ENCODE data around the gene CEP162. TPM values are rescaled to one million over a fixed set of nuclear protein-coding genes. Genes with fewer than 3 reads are reported as not detected.
"Not testable (repeated sequence)": the region's sequence is repeated elsewhere in the genome, so short reads cannot be mapped to it uniquely, and the experiment has no call there.

Gene CEP162
- total RNA-seq, 2 donors from 2014 or later, result 6.9 to 9.8 TPM

GRCh38 chr6:84164328-84164727, 63.1 kb downstream of the CEP162 start:
- not testable (repeated sequence) for H3K4me3 Mint-ChIP-seq; H3K9me3 Mint-ChIP-seq; H3K27me3 Mint-ChIP-seq; H3K27ac Mint-ChIP-seq; ATAC-seq; H3K4me1 Mint-ChIP-seq (ENCODE audit: low read depth in 2 of 2); DNase-seq (ENCODE audit: low spot score)
- peaks cover 17% of the 10 kb centered on the region for H3K36me3 Mint-ChIP-seq

- Mint-ChIP-seq H3K36me3 (peaks cover 17% of the 10 kb centered on the region), H3K27me3 (no peaks in the 10 kb centered on the region), H3K27ac (no peak overlapping the region), H3K4me3 (no peak overlapping the region), H3K4me1 (ENCODE audit: low read depth in 2 of 2) (no peaks in the 10 kb centered on the region), H3K9me3 (no peaks in the 10 kb centered on the region)
- DNase-seq (ENCODE audit: low spot score) (no peak), ATAC-seq (no peak)
Measured at GRCh38 chr6:84161190-84161589, 66.3 kb downstream of the CEP162 start.

GRCh38 chr6:84156306-84156705, 71.1 kb downstream of the CEP162 start:
- H3K27ac Mint-ChIP-seq, result no peak overlapping the region
- ATAC-seq (no peak), DNase-seq (ENCODE audit: low spot score) (no peak)
- no peaks in the 10 kb centered on the region for H3K4me1 Mint-ChIP-seq (ENCODE audit: low read depth in 2 of 2)
- H3K9me3 Mint-ChIP-seq, result no peaks in the 10 kb centered on the region
- peaks cover 32% of the 10 kb centered on the region for H3K36me3 Mint-ChIP-seq
- no peaks in the 10 kb centered on the region for H3K27me3 Mint-ChIP-seq
- no peak overlapping the region for H3K4me3 Mint-ChIP-seq

GRCh38 chr6:84151669-84152068, 75.8 kb downstream of the CEP162 start:
- DNase-seq (ENCODE audit: low spot score), result no peak
- Mint-ChIP-seq H3K4me1 (ENCODE audit: low read depth in 2 of 2) (peaks cover 0 to 6% of the 10 kb centered on the region in 2 donors), H3K9me3 (no peaks in the 10 kb centered on the region), H3K27me3 (no peaks in the 10 kb centered on the region), H3K27ac (no peak overlapping the region), H3K36me3 (peaks cover 35% of the 10 kb centered on the region), H3K4me3 (no peak overlapping the region)
- ATAC-seq, result no peak

- peaks cover 0 to 6% of the 10 kb centered on the region in 2 donors for H3K4me1 Mint-ChIP-seq (ENCODE audit: low read depth in 2 of 2)
- no peaks in the 10 kb centered on the region for H3K9me3 Mint-ChIP-seq
- H3K27ac Mint-ChIP-seq, result no peak overlapping the region
- no peak for DNase-seq (ENCODE audit: low spot score)
- no peak overlapping the region for H3K4me3 Mint-ChIP-seq
- no peaks in the 10 kb centered on the region for H3K27me3 Mint-ChIP-seq
- peaks cover 41% of the 10 kb centered on the region for H3K36me3 Mint-ChIP-seq
- peak in 1 of 2 donors; percentile 67 for ATAC-seq
Measured at GRCh38 chr6:84150705-84151104, 76.7 kb downstream of the CEP162 start.

- Mint-ChIP-seq H3K4me1 (ENCODE audit: low read depth in 2 of 2) (no peaks in the 10 kb centered on the region), H3K27ac (no peak overlapping the region), H3K4me3 (no peak overlapping the region), H3K36me3 (peaks cover 9% of the 10 kb centered on the region), H3K27me3 (no peaks in the 10 kb centered on the region), H3K9me3 (no peaks in the 10 kb centered on the region)
- ATAC-seq (no peak), DNase-seq (ENCODE audit: low spot score) (no peak)
Measured at GRCh38 chr6:84141521-84141920, 85.9 kb downstream of the CEP162 start.

GRCh38 chr6:84139311-84139710, 88.1 kb downstream of the CEP162 start:
- H3K9me3 Mint-ChIP-seq, result no peaks in the 10 kb centered on the region
- H3K4me3 Mint-ChIP-seq, result no peak overlapping the region
- DNase-seq (ENCODE audit: low spot score), result no peak
- H3K36me3 Mint-ChIP-seq, result no peaks in the 10 kb centered on the region
- H3K27ac Mint-ChIP-seq, result no peak overlapping the region
- no peaks in the 10 kb centered on the region for H3K4me1 Mint-ChIP-seq (ENCODE audit: low read depth in 2 of 2)
- no peaks in the 10 kb centered on the region for H3K27me3 Mint-ChIP-seq
- no peak for ATAC-seq

- no peak for ATAC-seq
- no peaks in the 10 kb centered on the region for H3K4me1 Mint-ChIP-seq (ENCODE audit: low read depth in 2 of 2)
- H3K27me3 Mint-ChIP-seq, result no peaks in the 10 kb centered on the region
- H3K36me3 Mint-ChIP-seq, result peaks cover under 1% of the 10 kb centered on the region
- H3K27ac Mint-ChIP-seq, result no peak overlapping the region
- H3K9me3 Mint-ChIP-seq, result no peaks in the 10 kb centered on the region
- DNase-seq (ENCODE audit: low spot score), result no peak
- no peak overlapping the region for H3K4me3 Mint-ChIP-seq
Measured at GRCh38 chr6:84137989-84138575, 89.4 kb downstream of the CEP162 start.

GRCh38 chr6:84137051-84137375, 90.4 kb downstream of the CEP162 start:
- no peaks in the 10 kb centered on the region for H3K27me3 Mint-ChIP-seq
- H3K9me3 Mint-ChIP-seq, result peaks cover 5% of the 10 kb centered on the region
- H3K4me3 Mint-ChIP-seq, result no peak overlapping the region
- ATAC-seq, result no peak
- H3K36me3 Mint-ChIP-seq, result peaks cover 8% of the 10 kb centered on the region
- H3K4me1 Mint-ChIP-seq (ENCODE audit: low read depth in 2 of 2), result no peaks in the 10 kb centered on the region
- no peak overlapping the region for H3K27ac Mint-ChIP-seq
- DNase-seq (ENCODE audit: low spot score), result no peak

GRCh38 chr6:84136364-84137050, 90.9 kb downstream of the CEP162 start:
- no peak overlapping the region for H3K27ac Mint-ChIP-seq
- ATAC-seq, result no peak

GRCh38 chr6:84135291-84135690, 92.2 kb downstream of the CEP162 start:
- H3K9me3 Mint-ChIP-seq, result peaks cover 9% of the 10 kb centered on the region
- H3K27me3 Mint-ChIP-seq, result no peaks in the 10 kb centered on the region
- H3K4me1 Mint-ChIP-seq (ENCODE audit: low read depth in 2 of 2), result no peaks in the 10 kb centered on the region
- no peak for DNase-seq (ENCODE audit: low spot score)
- ATAC-seq, result no peak
- H3K4me3 Mint-ChIP-seq, result no peak overlapping the region
- no peak overlapping the region for H3K27ac Mint-ChIP-seq
- H3K36me3 Mint-ChIP-seq, result peaks cover 8% of the 10 kb centered on the region

More at GRCh38 chr6:84136364-84137050, 90.9 kb downstream of the CEP162 start:
- Mint-ChIP-seq H3K36me3 (peaks cover 8% of the 10 kb centered on the region), H3K4me1 (ENCODE audit: low read depth in 2 of 2) (no peaks in the 10 kb centered on the region), H3K4me3 (no peak overlapping the region), H3K27me3 (no peaks in the 10 kb centered on the region), H3K9me3 (peaks cover 5% of the 10 kb centered on the region)
- DNase-seq (ENCODE audit: low spot score), result no peak

GRCh38 chr6:84133385-84133784, 94.1 kb downstream of the CEP162 start:
- H3K4me1 Mint-ChIP-seq (ENCODE audit: low read depth in 2 of 2); H3K27ac Mint-ChIP-seq; DNase-seq (ENCODE audit: low spot score); ATAC-seq; H3K4me3 Mint-ChIP-seq; H3K27me3 Mint-ChIP-seq; H3K36me3 Mint-ChIP-seq: not testable (repeated sequence)
- H3K9me3 Mint-ChIP-seq, result peaks cover 14% of the 10 kb centered on the region

GRCh38 chr6:84129588-84129987, 97.9 kb downstream of the CEP162 start:
- Mint-ChIP-seq H3K36me3 (peaks cover 15% of the 10 kb centered on the region), H3K9me3 (peaks cover 14% of the 10 kb centered on the region)
- not testable (repeated sequence) for H3K27me3 Mint-ChIP-seq; H3K4me3 Mint-ChIP-seq; DNase-seq (ENCODE audit: low spot score); ATAC-seq; H3K4me1 Mint-ChIP-seq (ENCODE audit: low read depth in 2 of 2); H3K27ac Mint-ChIP-seq

- H3K27ac Mint-ChIP-seq, result no peak overlapping the region
- DNase-seq (ENCODE audit: low spot score), result no peak
- no peak overlapping the region for H3K4me3 Mint-ChIP-seq
- no peak for ATAC-seq
- H3K9me3 Mint-ChIP-seq, result no peaks in the 10 kb centered on the region
- peaks cover 23% of the 10 kb centered on the region for H3K36me3 Mint-ChIP-seq
- H3K27me3 Mint-ChIP-seq, result no peaks in the 10 kb centered on the region
- no peaks in the 10 kb centered on the region for H3K4me1 Mint-ChIP-seq (ENCODE audit: low read depth in 2 of 2)
Measured at GRCh38 chr6:84123186-84123585, 104.3 kb downstream of the CEP162 start.

- Mint-ChIP-seq H3K9me3 (peaks cover 3% of the 10 kb centered on the region), H3K36me3 (peaks cover 18% of the 10 kb centered on the region), H3K4me3 (no peak overlapping the region), H3K27me3 (peaks cover 0 to 8% of the 10 kb centered on the region in 2 donors), H3K27ac (no peak overlapping the region), H3K4me1 (ENCODE audit: low read depth in 2 of 2) (no peaks in the 10 kb centered on the region)
- no peak for DNase-seq (ENCODE audit: low spot score)
- no peak for ATAC-seq
Measured at GRCh38 chr6:84119277-84119676, 108.2 kb downstream of the CEP162 start.

Data from natural killer cell treated with Interleukin-12 subunit alpha and Interleukin-12 subunit beta and Interleukin-15 and Interleukin-18, amount 100 ng/mL, for 72 hours (primary cell).